ENCODE data around the gene PRPSAP1.

The PRPSAP1 gene

GRCh38 chr17:76353599-76354316 is at the start of gene PRPSAP1:
PRPSAP1 (minus strand) TSS chr17:76353916; CDS start chr17:76353703, 213 bp downstream.
- Histone ChIP-seq H3K27me3 (replicated peaks) (no peaks in the 10 kb centered on the region), H3K36me3 (replicated peaks) (no peaks in the 10 kb centered on the region), H3K4me3 (ENCODE audit: low read depth, low read length) (peak within 1 kb of the TSS; percentile 86), H3K27ac (peak within 1 kb of the TSS; percentile 97)
- peak; percentile 66 for TF ChIP-seq CTCF (IDR thresholded peaks at IDR 0.05; ENCODE audit: low read depth, low read length, missing control alignments)
- peak; percentile 84 for DNase-seq
- in situ Hi-C loops (cut with HindIII; ENCODE audit: low pct_ligation_motif_present, low sequenced_read_pairs): no loop called here

- Histone ChIP-seq H3K27ac (no peak overlapping the region), H3K27me3 (replicated peaks) (no peaks in the 10 kb centered on the region), H3K4me3 (ENCODE audit: low read depth, low read length) (no peak overlapping the region), H3K36me3 (replicated peaks) (peaks cover 58% of the 10 kb centered on the region)
- in situ Hi-C loops (cut with HindIII; ENCODE audit: low pct_ligation_motif_present, low sequenced_read_pairs): no loop called here
- no peak for DNase-seq
- no peak for TF ChIP-seq CTCF (IDR thresholded peaks at IDR 0.05; ENCODE audit: low read depth, low read length, missing control alignments)
These were observed 49.0 kb upstream of the PRPSAP1 start for GRCh38 chr17:76402711-76403110.

- Histone ChIP-seq H3K27ac (no peak overlapping the region), H3K27me3 (replicated peaks) (no peaks in the 10 kb centered on the region), H3K36me3 (replicated peaks) (peaks cover 79% of the 10 kb centered on the region), H3K4me3 (ENCODE audit: low read depth, low read length) (no peak overlapping the region)
- DNase-seq: no peak
- no peak for TF ChIP-seq CTCF (IDR thresholded peaks at IDR 0.05; ENCODE audit: low read depth, low read length, missing control alignments)
- in situ Hi-C loops (cut with HindIII; ENCODE audit: low pct_ligation_motif_present, low sequenced_read_pairs): no loop called here
These were observed 45.8 kb upstream of the PRPSAP1 start for GRCh38 chr17:76399175-76400172.

GRCh38 chr17:76398523-76399174 is 44.9 kb upstream of the PRPSAP1 start:
- DNase-seq: no peak
- H3K4me3 ChIP-seq (ENCODE audit: low read depth, low read length): no peak overlapping the region
- in situ Hi-C loops (cut with HindIII; ENCODE audit: low pct_ligation_motif_present, low sequenced_read_pairs): no loop called here
- no peaks in the 10 kb centered on the region for H3K27me3 ChIP-seq (replicated peaks)
- no peak overlapping the region for H3K27ac ChIP-seq
- peaks cover 78% of the 10 kb centered on the region for H3K36me3 ChIP-seq (replicated peaks)
- no peak for TF ChIP-seq CTCF (IDR thresholded peaks at IDR 0.05; ENCODE audit: low read depth, low read length, missing control alignments)

GRCh38 chr17:76397687-76398522 is 44.2 kb upstream of the PRPSAP1 start:
- DNase-seq: peak; percentile 89
- Histone ChIP-seq H3K27me3 (replicated peaks) (no peaks in the 10 kb centered on the region), H3K27ac (no peak overlapping the region), H3K4me3 (ENCODE audit: low read depth, low read length) (no peak overlapping the region), H3K36me3 (replicated peaks) (peaks cover 80% of the 10 kb centered on the region)
- TF ChIP-seq CTCF (IDR thresholded peaks at IDR 0.05; ENCODE audit: low read depth, low read length, missing control alignments): peak; percentile 99
- in situ Hi-C loops (cut with HindIII; ENCODE audit: low pct_ligation_motif_present, low sequenced_read_pairs): no loop called here
